ENCODE results near the gene ZDHHC17. TPM values are rescaled to one million over a fixed set of nuclear protein-coding genes. Genes with fewer than 3 reads are reported as not detected.

Gene ZDHHC17
- total RNA-seq, 1 donor from 2014 or later = 70.8 TPM

DNA sequence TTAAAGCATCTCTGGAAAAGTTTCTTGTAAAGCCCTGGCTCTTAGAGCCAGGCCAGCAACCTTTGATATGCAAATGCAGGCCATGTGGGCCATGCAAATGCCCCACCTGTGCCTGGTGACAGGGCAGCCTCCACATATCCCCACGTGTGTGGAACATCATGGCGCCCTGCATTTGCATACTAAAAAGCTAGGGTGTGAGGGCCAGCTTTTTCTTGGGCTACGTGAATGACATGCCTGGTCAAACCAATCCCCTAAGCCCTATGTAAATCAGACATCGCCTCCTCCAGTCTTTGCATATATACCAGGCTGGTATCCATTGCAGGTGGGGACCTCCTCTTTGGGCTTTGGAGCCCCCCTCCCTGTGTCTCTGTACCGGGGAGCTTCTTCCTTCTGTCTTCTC is 108.5 kb downstream of the ZDHHC17 start:
- Mint-ChIP-seq H3K27ac (no peak overlapping the region), H3K4me3 (no peak overlapping the region), H3K4me1 (no peaks in the 10 kb centered on the region), H3K9me3 (no peaks in the 10 kb centered on the region), H3K27me3 (peaks cover 18% of the 10 kb centered on the region), H3K36me3 (ENCODE audit: low read depth) (no peaks in the 10 kb centered on the region)
- ChIA-PET POLR2A (no interaction called here), CTCF (no interaction called here)
- ATAC-seq (ENCODE audit: low read depth) (no peak), DNase-seq (no peak)
- TF ChIP-seq, protein P1, sequence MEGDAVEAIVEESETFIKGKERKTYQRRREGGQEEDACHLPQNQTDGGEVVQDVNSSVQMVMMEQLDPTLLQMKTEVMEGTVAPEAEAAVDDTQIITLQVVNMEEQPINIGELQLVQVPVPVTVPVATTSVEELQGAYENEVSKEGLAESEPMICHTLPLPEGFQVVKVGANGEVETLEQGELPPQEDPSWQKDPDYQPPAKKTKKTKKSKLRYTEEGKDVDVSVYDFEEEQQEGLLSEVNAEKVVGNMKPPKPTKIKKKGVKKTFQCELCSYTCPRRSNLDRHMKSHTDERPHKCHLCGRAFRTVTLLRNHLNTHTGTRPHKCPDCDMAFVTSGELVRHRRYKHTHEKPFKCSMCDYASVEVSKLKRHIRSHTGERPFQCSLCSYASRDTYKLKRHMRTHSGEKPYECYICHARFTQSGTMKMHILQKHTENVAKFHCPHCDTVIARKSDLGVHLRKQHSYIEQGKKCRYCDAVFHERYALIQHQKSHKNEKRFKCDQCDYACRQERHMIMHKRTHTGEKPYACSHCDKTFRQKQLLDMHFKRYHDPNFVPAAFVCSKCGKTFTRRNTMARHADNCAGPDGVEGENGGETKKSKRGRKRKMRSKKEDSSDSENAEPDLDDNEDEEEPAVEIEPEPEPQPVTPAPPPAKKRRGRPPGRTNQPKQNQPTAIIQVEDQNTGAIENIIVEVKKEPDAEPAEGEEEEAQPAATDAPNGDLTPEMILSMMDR (IDR thresholded peaks at IDR 0.05) = no peak
- intact Hi-C loops (cut with micrococcal nuclease) = no loop called here

DNA sequence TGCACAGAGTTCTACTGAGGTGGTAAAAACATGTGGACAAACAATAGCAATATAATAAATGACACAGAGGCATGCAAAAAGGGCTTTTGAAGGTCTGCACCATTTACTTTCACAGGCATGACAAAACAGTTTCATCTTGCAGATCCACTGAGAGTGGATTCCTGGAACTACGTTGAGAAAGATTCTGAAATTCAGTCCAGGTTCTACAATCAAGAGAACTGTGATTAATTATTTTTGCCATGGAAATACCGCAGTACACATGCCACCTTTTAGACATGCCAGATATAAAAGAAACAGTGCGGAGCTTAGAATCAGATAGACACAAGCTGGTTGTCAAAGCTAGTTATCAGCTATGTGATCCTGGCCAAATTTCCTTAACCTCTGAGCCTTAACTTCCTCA is 110.1 kb downstream of the ZDHHC17 start:
- no peak overlapping the region for H3K4me3 Mint-ChIP-seq
- CTCF ChIA-PET = no interaction called here
- no peak for ATAC-seq (ENCODE audit: low read depth)
- H3K27me3 Mint-ChIP-seq = peaks cover 30% of the 10 kb centered on the region
- H3K27ac Mint-ChIP-seq = no peak overlapping the region
- TF ChIP-seq, protein P1 (IDR thresholded peaks at IDR 0.05) = no peak
- H3K4me1 Mint-ChIP-seq = peaks cover 10% of the 10 kb centered on the region
- intact Hi-C loops (cut with micrococcal nuclease) = no loop called here
- peaks cover 2% of the 10 kb centered on the region for H3K36me3 Mint-ChIP-seq (ENCODE audit: low read depth)
- POLR2A ChIA-PET = no interaction called here
- no peaks in the 10 kb centered on the region for H3K9me3 Mint-ChIP-seq
- no peak for DNase-seq

DNA sequence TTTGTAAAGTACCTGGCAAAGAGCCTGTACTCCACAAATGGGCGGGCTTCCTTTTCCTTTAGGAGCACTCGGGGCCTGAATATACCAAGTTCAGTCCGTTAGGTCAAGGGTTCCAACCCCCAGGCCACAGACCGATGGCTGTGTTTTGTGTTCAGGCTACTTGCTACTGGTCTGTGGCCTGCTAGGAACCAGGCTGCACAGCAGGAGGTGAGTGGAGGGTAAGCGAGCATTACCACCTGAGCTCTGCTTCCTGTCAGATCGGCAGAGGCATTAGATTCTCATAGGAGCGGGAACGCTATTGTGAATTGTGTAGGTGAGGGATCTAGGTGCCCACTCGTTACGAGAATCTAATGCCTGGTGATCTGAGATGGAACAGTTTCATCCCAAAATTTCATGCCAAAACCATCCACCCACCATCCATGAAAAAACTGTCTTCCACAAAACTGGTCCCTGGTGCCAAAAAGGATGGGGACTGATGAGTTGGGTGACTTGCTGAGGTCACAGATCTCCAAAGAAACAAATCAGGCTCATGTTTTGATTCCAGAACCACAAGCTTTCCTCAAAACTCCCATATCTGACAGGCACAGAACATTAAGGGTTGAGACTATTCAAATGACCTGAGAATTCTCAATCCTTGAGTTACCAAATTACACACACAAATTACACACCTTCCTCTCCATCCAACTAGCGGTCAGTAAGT is 110.7 kb downstream of the ZDHHC17 start:
- DNase-seq (no peak), ATAC-seq (ENCODE audit: low read depth) (no peak)
- no peak overlapping the region for H3K4me3 Mint-ChIP-seq
- ChIA-PET POLR2A (no interaction called here), CTCF (no interaction called here)
- intact Hi-C loops (cut with micrococcal nuclease) = loop anchor here (5.0 kb wide), 1 partner anchor 112 kb away; the partner anchor contains the start of gene ZDHHC17
- H3K27ac Mint-ChIP-seq = no peak overlapping the region
- no peaks in the 10 kb centered on the region for H3K9me3 Mint-ChIP-seq
- peaks cover 2% of the 10 kb centered on the region for H3K36me3 Mint-ChIP-seq (ENCODE audit: low read depth)
- peaks cover 14% of the 10 kb centered on the region for H3K4me1 Mint-ChIP-seq
- TF ChIP-seq, protein P1 (IDR thresholded peaks at IDR 0.05) = no peak
- peaks cover 32% of the 10 kb centered on the region for H3K27me3 Mint-ChIP-seq

DNA sequence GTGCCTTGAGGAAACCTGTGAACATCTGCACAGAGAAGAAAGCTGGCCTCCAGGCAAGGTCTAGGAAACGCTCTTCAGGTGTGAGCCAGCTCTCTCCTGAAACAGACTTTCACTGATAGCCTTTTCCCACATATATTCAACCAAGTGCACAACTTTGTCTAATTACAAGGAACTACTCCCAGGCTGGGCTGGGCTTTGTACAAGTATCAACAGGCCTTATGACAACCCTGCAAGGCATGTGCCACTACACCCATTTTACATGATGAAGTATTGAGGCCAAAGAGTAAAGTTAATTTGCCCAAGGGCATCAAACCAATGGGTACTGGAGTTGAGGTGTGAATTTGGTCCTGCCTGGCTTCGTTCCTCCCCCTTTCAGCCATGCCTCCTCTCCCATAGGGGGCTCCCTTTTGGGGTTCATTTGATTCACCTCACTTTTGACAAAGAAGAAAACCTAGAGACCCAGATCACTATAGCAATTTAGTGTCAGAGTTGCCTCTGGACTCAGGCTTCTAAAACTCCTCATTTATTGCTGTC is 112.8 kb downstream of the ZDHHC17 start:
- H3K4me1 Mint-ChIP-seq = peaks cover 16% of the 10 kb centered on the region
- H3K36me3 Mint-ChIP-seq (ENCODE audit: low read depth) = peaks cover 2% of the 10 kb centered on the region
- intact Hi-C loops (cut with micrococcal nuclease) = loop anchor here (5.0 kb wide), 1 partner anchor 114 kb away; the partner anchor contains the start of gene ZDHHC17
- H3K9me3 Mint-ChIP-seq = no peaks in the 10 kb centered on the region
- no peak overlapping the region for H3K27ac Mint-ChIP-seq
- ChIA-PET CTCF (no interaction called here), POLR2A (no interaction called here)
- H3K4me3 Mint-ChIP-seq = no peak overlapping the region
- no peak for ATAC-seq (ENCODE audit: low read depth)
- DNase-seq = no peak
- H3K27me3 Mint-ChIP-seq = peaks cover 41% of the 10 kb centered on the region
- TF ChIP-seq, protein P1 (IDR thresholded peaks at IDR 0.05) = no peak

DNA sequence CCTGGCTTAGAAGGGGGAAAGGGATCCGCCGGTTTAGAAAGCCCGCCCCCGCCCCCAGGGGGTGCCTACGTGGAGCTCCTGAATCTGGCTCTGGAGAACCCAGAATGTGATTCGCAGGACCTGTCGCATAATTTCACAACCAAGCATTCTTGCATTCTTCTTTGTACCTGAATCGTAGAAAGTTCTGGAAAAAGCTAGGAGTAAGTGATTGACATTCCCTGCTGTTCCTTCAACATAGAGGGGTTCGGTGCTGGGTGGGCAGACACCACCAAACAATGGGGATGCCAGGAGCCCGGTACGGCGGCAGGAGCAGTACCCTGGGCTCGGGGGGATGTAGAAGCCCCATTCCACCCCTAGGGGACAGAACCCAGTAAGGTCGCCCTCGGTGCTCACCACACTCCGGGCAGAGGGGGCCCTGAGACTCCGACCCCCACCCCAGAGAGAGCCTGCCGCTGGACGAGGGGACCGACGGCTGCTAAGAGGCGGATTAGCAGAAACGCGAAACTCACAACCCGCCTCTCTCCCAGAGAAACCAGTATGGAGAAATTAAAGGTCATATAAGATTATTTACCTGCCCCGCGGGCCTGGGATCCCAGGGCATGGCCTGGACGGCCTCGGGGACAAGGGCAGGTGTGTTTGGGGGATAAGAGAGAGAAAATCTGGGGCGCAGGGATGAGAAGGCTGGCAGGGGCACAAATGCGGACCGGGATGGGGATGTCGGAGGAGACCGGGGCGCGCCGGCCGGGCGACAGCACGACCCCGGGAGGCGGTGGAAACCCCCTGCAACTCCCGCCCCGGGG is 114.4 kb downstream of the ZDHHC17 start:
- H3K4me1 Mint-ChIP-seq = peaks cover 16% of the 10 kb centered on the region
- peak overlapping the region; percentile 95 for H3K4me3 Mint-ChIP-seq
- H3K27me3 Mint-ChIP-seq = peaks cover 51% of the 10 kb centered on the region
- CTCF ChIA-PET = no interaction called here
- TF ChIP-seq, protein P1 (IDR thresholded peaks at IDR 0.05) = no peak
- intact Hi-C loops (cut with micrococcal nuclease) = loop anchor here (5.0 kb wide), 1 partner anchor 116 kb away; the partner anchor contains the start of gene ZDHHC17
- no peaks in the 10 kb centered on the region for H3K9me3 Mint-ChIP-seq
- H3K27ac Mint-ChIP-seq = no peak overlapping the region
- DNase-seq (no peak), ATAC-seq (ENCODE audit: low read depth) (peak; percentile 71)
- POLR2A ChIA-PET = no interaction called here
- peaks cover 2% of the 10 kb centered on the region for H3K36me3 Mint-ChIP-seq (ENCODE audit: low read depth)

Measured in activated B cell treated with CpG ODN at 0.5 μM for 24 hours (primary cell).